ENCODE measurements around the gene APH1A. TPM values are rescaled to one million over a fixed set of nuclear protein-coding genes. Genes with fewer than 3 reads are reported as not detected.

The APH1A gene
- total and polyA plus RNA-seq, 2 experiments from 2014 or later = 29.5 to 78.6 TPM

DNA sequence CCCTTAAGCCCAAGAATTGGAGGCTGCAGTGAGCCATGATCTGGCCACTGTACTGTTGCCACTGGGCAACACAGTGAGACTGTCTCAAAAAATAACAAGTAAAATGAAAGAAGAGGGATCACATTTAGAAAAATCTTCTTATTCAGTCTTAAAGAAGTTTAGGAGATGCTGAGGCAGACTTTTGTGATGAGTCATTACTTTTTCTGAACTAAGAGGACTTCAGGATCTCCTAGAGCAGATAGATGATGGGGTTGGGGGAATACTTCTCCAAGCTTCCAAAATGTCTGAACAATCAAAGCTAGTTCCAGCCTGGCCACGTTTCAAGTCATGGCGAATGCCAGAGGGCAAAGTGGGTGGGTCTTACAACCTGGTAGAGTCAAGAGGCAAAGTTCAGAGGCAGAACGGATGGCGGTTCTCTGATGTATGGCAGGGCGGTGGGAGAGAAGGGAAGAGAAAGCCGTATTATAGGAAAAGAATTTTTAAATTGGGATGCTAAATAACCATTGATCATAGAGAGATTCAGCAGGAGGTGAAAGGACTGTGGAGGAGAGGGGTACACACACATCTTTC, 11.4 kb upstream of the APH1A start:
- Histone ChIP-seq H3K27ac (no peak overlapping the region), H3K36me3 (peaks cover 5% of the 10 kb centered on the region), H3K9me3 (ENCODE audit: low read depth) (no peaks in the 10 kb centered on the region), H3K27me3 (no peaks in the 10 kb centered on the region), H3K4me1 (ENCODE audit: low read depth) (peaks cover 6% of the 10 kb centered on the region), H3K4me3 (no peak overlapping the region)
- DNase-seq (ENCODE audit: low read depth in 1 of 2, low spot score in 1 of 2) = no peak
- no peak for TF ChIP-seq CTCF (IDR thresholded peaks at IDR 0.05; ENCODE audit: low read depth, low read length)

GRCh38 chr1:150273311-150273710, 4.5 kb upstream of the APH1A start:
- Histone ChIP-seq H3K27ac (no peak overlapping the region), H3K9me3 (ENCODE audit: low read depth) (no peaks in the 10 kb centered on the region), H3K27me3 (no peaks in the 10 kb centered on the region), H3K36me3 (no peaks in the 10 kb centered on the region), H3K4me3 (peak overlapping the region; percentile 23), H3K4me1 (ENCODE audit: low read depth) (peaks cover 12% of the 10 kb centered on the region)
- no peak for DNase-seq (ENCODE audit: low read depth in 1 of 2, low spot score in 1 of 2)
- no peak for TF ChIP-seq CTCF (IDR thresholded peaks at IDR 0.05; ENCODE audit: low read depth, low read length)

- DNase-seq (ENCODE audit: low read depth in 1 of 2, low spot score in 1 of 2) = no peak
- H3K27me3 ChIP-seq = no peaks in the 10 kb centered on the region
- no peak for TF ChIP-seq CTCF (IDR thresholded peaks at IDR 0.05; ENCODE audit: low read depth, low read length)
- peak overlapping the region; percentile 11 for H3K27ac ChIP-seq
- no peak overlapping the region for H3K4me3 ChIP-seq
- H3K36me3 ChIP-seq = peaks cover 6% of the 10 kb centered on the region
- H3K4me1 ChIP-seq (ENCODE audit: low read depth) = peaks cover 18% of the 10 kb centered on the region
- H3K9me3 ChIP-seq (ENCODE audit: low read depth) = no peaks in the 10 kb centered on the region
Measured at GRCh38 chr1:150271291-150271959, 2.6 kb upstream of the APH1A start.

GRCh38 chr1:150269451-150269850, 635 bp upstream of the APH1A start:
- no peak for DNase-seq (ENCODE audit: low read depth in 1 of 2, low spot score in 1 of 2)
- H3K4me3 ChIP-seq = peak overlapping the region; percentile 75
- H3K27me3 ChIP-seq = no peaks in the 10 kb centered on the region
- peaks cover 16% of the 10 kb centered on the region for H3K36me3 ChIP-seq
- TF ChIP-seq CTCF (IDR thresholded peaks at IDR 0.05; ENCODE audit: low read depth, low read length) = no peak
- H3K4me1 ChIP-seq (ENCODE audit: low read depth) = peaks cover 18% of the 10 kb centered on the region
- H3K9me3 ChIP-seq (ENCODE audit: low read depth) = no peaks in the 10 kb centered on the region
- H3K27ac ChIP-seq = no peak overlapping the region

GRCh38 chr1:150268340-150268704, 494 bp downstream of the APH1A start:
- no peak for TF ChIP-seq CTCF (IDR thresholded peaks at IDR 0.05; ENCODE audit: low read depth, low read length)
- Histone ChIP-seq H3K27ac (peak overlapping the region; percentile 76), H3K4me1 (ENCODE audit: low read depth) (peaks cover 18% of the 10 kb centered on the region), H3K4me3 (peak overlapping the region; percentile 75), H3K36me3 (peaks cover 19% of the 10 kb centered on the region), H3K27me3 (no peaks in the 10 kb centered on the region), H3K9me3 (ENCODE audit: low read depth) (no peaks in the 10 kb centered on the region)
- DNase-seq (ENCODE audit: low read depth in 1 of 2, low spot score in 1 of 2) = peak; percentile 25 to 28
